PC-9 (cell line): ENCODE measurements around the gene TMEM156. TPM values are rescaled to one million over a fixed set of nuclear protein-coding genes. Genes with fewer than 3 reads are reported as not detected.
A peak's percentile ranks its signal among the peaks of the same experiment; 100 is the strongest.

Experiments used
- BruUV-seq: library from RNA; stranded (reverse); fragments of 400-500 nt; replicated peaks from 2 replicates; lab custom pipeline; 2021; lab: Mats Ljungman, UMichigan
- CTCF ChIA-PET: fragments of 300-600 bp; sonication (Branson Sonifier 250); formaldehyde crosslinking; loops from one replicate; lab custom pipeline; 2022; ENCODE audit warnings: antibody characterized with exemption; lab: Charles Lee
- POLR2A ChIA-PET: fragments of 300-600 bp; sonication (Branson Sonifier 250); formaldehyde crosslinking; loops from one replicate; lab custom pipeline; 2022; ENCODE audit warnings: antibody characterized with exemption; ENCODE audit not compliant: unreplicated experiment; lab: Charles Lee
- DNase-seq, 2 experiments: peaks; one replicate each; pipeline versions ENCODE4 v3.0.0 to v3.0.0-alpha.2; 2015 to 2022; ENCODE audit warnings: mixed read lengths in 1 of 2
- H2AFZ ChIP-seq: fragments of 200-600 bp; sonication (generic); 2 replicates; pipeline ENCODE4 v1.8.1; 2017; ENCODE audit warnings: antibody characterized with exemption
- H3F3A ChIP-seq: fragments of 200-600 bp; sonication (generic); 2 replicates; pipeline ENCODE4 v1.8.1; 2017; ENCODE audit warnings: antibody characterized with exemption, mild to moderate bottlenecking, low read depth; ENCODE audit not compliant: insufficient read depth
- H3K27ac ChIP-seq: fragments of 200-600 bp; sonication (generic); 2 replicates; pipeline ENCODE4 v1.6.1; 2016; ENCODE audit warnings: mixed run types
- H3K27me3 ChIP-seq: fragments of 200-600 bp; sonication (generic); 2 replicates; pipeline ENCODE4 v1.6.1; 2016; ENCODE audit warnings: low read depth, mixed run types; ENCODE audit not compliant: insufficient read depth
- H3K36me3 ChIP-seq: fragments of 200-600 bp; sonication (generic); 2 replicates; pipeline ENCODE4 v1.6.1; 2016; ENCODE audit warnings: low read depth, mixed run types
- H3K4me1 ChIP-seq: fragments of 200-600 bp; sonication (generic); replicated peaks from 2 replicates; pipeline ENCODE4 v1.6.1; 2016; ENCODE audit warnings: mixed run types; ENCODE audit not compliant: insufficient read depth
- H3K4me2 ChIP-seq: fragments of 200-600 bp; sonication (generic); 2 replicates; pipeline ENCODE4 v1.6.1; 2017; ENCODE audit warnings: mixed run types
- H3K4me3 ChIP-seq: fragments of 200-600 bp; sonication (generic); 2 replicates; pipeline ENCODE4 v1.6.1; 2016; ENCODE audit warnings: mixed run types
- H3K79me2 ChIP-seq: fragments of 200-600 bp; sonication (generic); 2 replicates; pipeline ENCODE4 v1.6.1; 2017; ENCODE audit warnings: low read depth, mixed run types
- H3K9me2 ChIP-seq: fragments of 200-600 bp; sonication (generic); 2 replicates; pipeline ENCODE4 v1.8.1; 2017; ENCODE audit warnings: mild to moderate bottlenecking; ENCODE audit not compliant: insufficient read depth
- H3K9me3 ChIP-seq: fragments of 200-600 bp; sonication (generic); 2 replicates; pipeline ENCODE4 v1.8.1; 2016; ENCODE audit warnings: low read depth; ENCODE audit not compliant: insufficient read depth
- H4K20me1 ChIP-seq: fragments of 200-600 bp; sonication (generic); 2 replicates; pipeline ENCODE4 v1.8.1; 2017; ENCODE audit not compliant: insufficient read depth
- EZH2 ChIP-seq: fragments of 200-600 bp; sonication (generic); IDR thresholded peaks from 2 replicates; pipeline ENCODE4 v1.8.0; 2017; ENCODE audit warnings: antibody characterized with exemption, low read depth
- intact Hi-C: fragments of 100-400 bp; cut with micrococcal nuclease; formaldehyde crosslinking; loops from one replicate; pipeline ENCODE4 v1.10.0; 2022; ENCODE audit not compliant: unreplicated experiment
- total RNA-seq: library from RNA; stranded (reverse); gene quantifications from 2 replicates; pipeline ENCODE4 v1.2.3, GENCODE V29; 2021
- TF ChIP-seq, protein P1 (sequence below): fragments of 200-600 bp; sonication (generic); conservative IDR thresholded peaks from 2 replicates; pipeline ENCODE4 v1.6.1; 2017; ENCODE audit warnings: mixed run types, antibody characterized with exemption, mild to moderate bottlenecking, moderate library complexity

TMEM156 gene
- total RNA-seq, 1 experiment from 2014 or later: 29.3 TPM

- H3F3A ChIP-seq: peaks cover 10% of the 10 kb centered on the region; the same call in 1 of the 2 replicates
- intact Hi-C loops: no loop called here
- ChIA-PET CTCF (no interaction called here), POLR2A (no interaction called here)
- H3K27ac ChIP-seq: no peak overlapping the region; the same call in 1 of the 2 replicates
- peaks cover 16% of the 10 kb centered on the region; the same call in 1 of the 2 replicates for H3K36me3 ChIP-seq
- 0 out of 2 replicates have a peak, but pooled peaks cover 4% of the 10 kb centered on the region for H3K9me2 ChIP-seq
- no peak for DNase-seq
- H3K4me2 ChIP-seq: no peak overlapping the region
- no TSS peak for BruUV-seq
- no peak overlapping the region for H2AFZ ChIP-seq
- peaks cover 97% of the 10 kb centered on the region for H3K79me2 ChIP-seq
- H3K27me3 ChIP-seq: no peaks in the 10 kb centered on the region
- TF ChIP-seq, protein P1, sequence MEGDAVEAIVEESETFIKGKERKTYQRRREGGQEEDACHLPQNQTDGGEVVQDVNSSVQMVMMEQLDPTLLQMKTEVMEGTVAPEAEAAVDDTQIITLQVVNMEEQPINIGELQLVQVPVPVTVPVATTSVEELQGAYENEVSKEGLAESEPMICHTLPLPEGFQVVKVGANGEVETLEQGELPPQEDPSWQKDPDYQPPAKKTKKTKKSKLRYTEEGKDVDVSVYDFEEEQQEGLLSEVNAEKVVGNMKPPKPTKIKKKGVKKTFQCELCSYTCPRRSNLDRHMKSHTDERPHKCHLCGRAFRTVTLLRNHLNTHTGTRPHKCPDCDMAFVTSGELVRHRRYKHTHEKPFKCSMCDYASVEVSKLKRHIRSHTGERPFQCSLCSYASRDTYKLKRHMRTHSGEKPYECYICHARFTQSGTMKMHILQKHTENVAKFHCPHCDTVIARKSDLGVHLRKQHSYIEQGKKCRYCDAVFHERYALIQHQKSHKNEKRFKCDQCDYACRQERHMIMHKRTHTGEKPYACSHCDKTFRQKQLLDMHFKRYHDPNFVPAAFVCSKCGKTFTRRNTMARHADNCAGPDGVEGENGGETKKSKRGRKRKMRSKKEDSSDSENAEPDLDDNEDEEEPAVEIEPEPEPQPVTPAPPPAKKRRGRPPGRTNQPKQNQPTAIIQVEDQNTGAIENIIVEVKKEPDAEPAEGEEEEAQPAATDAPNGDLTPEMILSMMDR: no peak
- no peak for TF ChIP-seq EZH2
- peaks cover 33% of the 10 kb centered on the region for H4K20me1 ChIP-seq
- H3K9me3 ChIP-seq: no peaks in the 10 kb centered on the region
- no peak overlapping the region for H3K4me3 ChIP-seq
- no peaks in the 10 kb centered on the region; the same call in 1 of the 2 replicates for H3K4me1 ChIP-seq
These were observed 21.8 kb upstream of the TMEM156 start for GRCh38 chr4:39053983-39054382.

GRCh38 chr4:39051492-39051891, 19.3 kb upstream of the TMEM156 start:
- Histone ChIP-seq H3K27ac (no peak overlapping the region), H3K4me1 (peaks cover 17% of the 10 kb centered on the region), H3K27me3 (no peaks in the 10 kb centered on the region), H3K36me3 (peaks cover 24% of the 10 kb centered on the region; the same call in 1 of the 2 replicates), H3K79me2 (peaks cover 98% of the 10 kb centered on the region), H4K20me1 (peaks cover 37% of the 10 kb centered on the region), H3F3A (peaks cover 27% of the 10 kb centered on the region; the same call in 1 of the 2 replicates), H3K4me2 (0 out of 2 replicates have a peak overlapping the region, but pooled peaks have one; percentile 2), H2AFZ (no peak overlapping the region), H3K9me3 (no peaks in the 10 kb centered on the region), H3K9me2 (no peaks in the 10 kb centered on the region), H3K4me3 (no peak overlapping the region)
- POLR2A ChIA-PET: interaction anchor here (0.6 kb wide), 1 partner anchor 1191 kb away, joined by 4 read pairs; no protein-coding TSS in a partner anchor
- no TSS peak for BruUV-seq
- no peak for DNase-seq
- CTCF ChIA-PET: interaction anchor here (0.6 kb wide), 1 partner anchor 22 kb away, joined by 4 read pairs; no protein-coding TSS in a partner anchor
- intact Hi-C loops: no loop called here
- TF ChIP-seq, protein P1: no peak
- no peak for TF ChIP-seq EZH2

- Histone ChIP-seq H3K4me1 (peaks cover 18% of the 10 kb centered on the region), H3K9me3 (no peaks in the 10 kb centered on the region), H3K27ac (no peak overlapping the region), H3F3A (peaks cover 36% of the 10 kb centered on the region), H2AFZ (no peak overlapping the region), H3K4me3 (no peak overlapping the region), H4K20me1 (peaks cover 35% of the 10 kb centered on the region), H3K27me3 (no peaks in the 10 kb centered on the region), H3K4me2 (no peak overlapping the region), H3K9me2 (no peaks in the 10 kb centered on the region), H3K79me2 (peaks cover 96% of the 10 kb centered on the region), H3K36me3 (peaks cover 21% of the 10 kb centered on the region; the same call in 1 of the 2 replicates)
- BruUV-seq: no TSS peak
- no peak for DNase-seq
- intact Hi-C loops: no loop called here
- no peak for TF ChIP-seq EZH2
- TF ChIP-seq, protein P1: no peak
- ChIA-PET CTCF (no interaction called here), POLR2A (no interaction called here)
These were observed 18.4 kb upstream of the TMEM156 start for GRCh38 chr4:39050590-39050989.
